SK-N-MC (cell line): Measurements from ENCODE around the gene OR2H1.

Source experiments
- EZH2 ChIP-seq: fragments of 200-600 bp; sonication (generic); IDR thresholded peaks from one replicate; pipeline ENCODE4 v1.6.1; 2017; ENCODE audit warnings: antibody characterized with exemption
- FOXP2 ChIP-seq: optimal IDR thresholded peaks from 2 replicates; pipeline ENCODE3; 2011; ENCODE audit warnings: mild to moderate bottlenecking, moderate library complexity; ENCODE audit not compliant: insufficient read depth; ENCODE audit errors: extremely low read length, control extremely low read depth
- POLR2AphosphoS5 ChIP-seq: IDR thresholded peaks from 2 replicates; pipeline ENCODE4 v1.6.1; 2012; ENCODE audit warnings: mild to moderate bottlenecking, low read depth, low read length, borderline replicate concordance

DNA sequence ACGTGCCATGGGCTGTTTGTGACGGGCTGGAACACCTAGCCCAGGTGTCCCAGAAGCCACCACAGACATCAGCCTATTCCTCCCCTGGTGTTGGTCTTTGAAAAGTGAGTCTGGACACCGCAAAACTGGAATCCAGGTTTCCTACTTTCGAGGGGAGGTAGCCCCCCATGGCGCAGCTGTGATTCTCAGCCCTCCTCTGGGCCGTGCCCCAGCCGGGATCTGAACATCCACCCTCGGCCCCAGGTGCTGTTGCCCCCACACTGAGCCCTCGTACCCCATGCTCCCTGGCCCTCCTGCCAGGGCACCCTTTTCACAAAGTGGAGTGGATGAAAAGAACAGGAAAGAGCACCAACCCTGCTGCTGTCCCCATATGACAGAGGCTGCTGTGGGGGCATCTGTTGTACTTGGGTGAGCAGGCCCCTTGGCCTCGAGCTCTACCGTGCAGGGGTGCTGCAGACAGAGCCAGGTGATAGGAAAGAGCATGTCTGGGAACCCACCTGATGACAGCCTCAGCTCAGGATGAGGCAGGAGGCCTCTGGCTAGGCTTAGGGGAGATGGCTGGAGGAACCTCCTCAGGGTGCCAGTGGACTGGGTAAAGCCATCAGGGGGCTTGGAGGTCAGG lies 49.6 kb downstream of the OR2H1 start:
- TF ChIP-seq POLR2AphosphoS5 (no peak), EZH2 (no peak), FOXP2 (no peak)
